GM18909 (cell line): ENCODE data around the gene DPEP1.
"Not testable (repeated sequence)": the region's sequence is repeated elsewhere in the genome, so short reads cannot be mapped to it uniquely, and the experiment has no call there.

Experiments used
- ATAC-seq: cut with Tn5 transposase; IDR thresholded peaks from one replicate; pipeline ENCODE4 v1.9.1; 2021; ENCODE audit warnings: mild to moderate bottlenecking; ENCODE audit not compliant: unreplicated experiment, poor library complexity

The DPEP1 gene

DNA sequence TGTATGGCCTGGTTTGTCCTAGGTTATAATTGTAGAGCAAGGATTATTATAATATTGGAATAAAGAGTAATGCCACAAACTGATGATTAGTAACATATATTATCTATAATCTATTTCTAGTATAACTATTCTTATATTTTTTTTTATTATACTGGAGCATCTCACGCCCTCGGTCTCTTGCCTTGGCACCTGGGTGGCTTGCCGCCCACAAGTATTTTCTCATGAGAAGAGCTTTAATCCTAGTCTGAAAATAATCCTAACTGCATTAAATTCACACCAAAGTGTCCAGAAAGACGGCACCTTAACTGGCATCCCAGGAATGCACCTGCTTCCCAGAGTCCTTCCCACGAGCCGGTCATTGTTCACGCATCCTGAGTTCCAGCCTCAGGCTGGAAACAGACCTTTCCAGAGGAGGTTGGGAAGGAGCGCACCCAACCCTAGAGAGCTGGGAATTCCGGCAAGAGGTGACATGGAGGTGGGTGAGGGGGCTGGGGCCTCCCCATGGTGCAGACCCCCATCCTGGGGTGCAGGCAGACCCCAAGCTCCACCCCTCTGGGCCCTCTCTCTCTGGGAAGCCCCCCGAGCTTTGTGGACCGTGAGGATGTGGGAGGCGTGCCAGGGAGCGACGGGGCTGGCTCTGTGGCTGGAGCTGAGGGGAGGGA lies 28.1 kb downstream of the DPEP1 start:
- ATAC-seq = no peak

DNA sequence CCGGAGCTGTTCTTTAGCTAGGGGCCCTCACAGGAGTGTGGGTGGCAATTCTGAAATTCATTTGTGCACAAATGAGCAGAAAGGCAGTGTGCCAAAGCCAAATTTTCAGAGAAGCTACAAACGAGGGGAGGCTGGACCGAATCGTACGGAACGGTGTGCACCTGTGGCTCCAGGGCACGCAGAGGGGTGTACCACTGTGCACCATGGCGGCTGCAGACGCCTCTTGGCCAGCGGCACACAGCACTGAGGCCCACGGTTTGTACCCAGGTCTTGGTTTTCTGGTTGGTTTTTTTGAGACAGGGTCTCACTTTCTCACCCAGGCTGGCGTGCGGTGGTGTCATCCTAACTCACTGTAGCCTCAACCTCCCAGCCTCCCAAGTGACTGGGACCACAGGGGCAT lies 29.1 kb downstream of the DPEP1 start:
- ATAC-seq = no peak

DNA sequence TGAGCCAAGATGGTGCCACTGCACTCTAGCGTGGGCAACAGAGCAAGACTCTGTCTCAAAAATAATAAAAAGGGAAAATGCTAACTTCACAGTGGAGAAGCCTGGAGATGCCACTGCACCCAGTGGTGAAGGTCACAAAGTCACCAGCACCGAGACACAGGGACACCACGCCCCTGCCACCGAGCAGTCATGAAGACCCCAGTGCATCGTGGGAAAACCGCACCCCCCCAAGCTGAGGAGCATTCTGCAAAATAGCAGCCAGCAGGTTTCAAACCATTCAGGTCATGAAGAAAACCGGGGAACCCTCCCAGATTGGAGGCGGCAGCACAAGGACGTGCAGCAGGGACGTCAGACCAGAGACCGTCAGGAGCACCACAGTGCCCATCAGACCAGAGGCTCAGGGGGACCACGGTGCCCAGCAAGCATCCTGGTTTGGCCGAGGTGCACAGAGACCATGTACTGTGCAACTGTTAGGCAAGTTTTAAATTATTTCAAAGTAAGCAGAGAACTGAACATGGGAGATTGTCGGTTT lies 30.4 kb downstream of the DPEP1 start:
- no peak for ATAC-seq

DNA sequence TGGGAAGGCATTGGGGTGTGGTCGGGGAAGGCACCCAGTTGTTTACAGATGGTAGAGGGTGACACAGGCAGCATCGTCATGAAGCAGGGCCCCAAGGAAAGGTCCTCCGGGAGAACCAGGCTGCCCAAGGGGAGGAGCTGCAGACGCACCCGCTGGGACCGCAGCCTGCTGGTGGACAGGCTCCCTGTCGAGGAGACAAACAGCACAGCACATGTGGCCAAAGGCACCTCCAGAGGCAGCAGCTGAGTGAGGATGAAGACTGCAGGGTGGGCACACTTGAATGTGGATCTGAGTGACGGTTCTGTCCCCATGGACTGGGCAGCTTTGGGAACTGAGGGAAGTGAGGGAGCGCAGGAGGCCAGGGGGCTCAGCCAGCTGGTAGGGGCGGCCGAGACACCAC lies 31.7 kb downstream of the DPEP1 start:
- no peak for ATAC-seq

DNA sequence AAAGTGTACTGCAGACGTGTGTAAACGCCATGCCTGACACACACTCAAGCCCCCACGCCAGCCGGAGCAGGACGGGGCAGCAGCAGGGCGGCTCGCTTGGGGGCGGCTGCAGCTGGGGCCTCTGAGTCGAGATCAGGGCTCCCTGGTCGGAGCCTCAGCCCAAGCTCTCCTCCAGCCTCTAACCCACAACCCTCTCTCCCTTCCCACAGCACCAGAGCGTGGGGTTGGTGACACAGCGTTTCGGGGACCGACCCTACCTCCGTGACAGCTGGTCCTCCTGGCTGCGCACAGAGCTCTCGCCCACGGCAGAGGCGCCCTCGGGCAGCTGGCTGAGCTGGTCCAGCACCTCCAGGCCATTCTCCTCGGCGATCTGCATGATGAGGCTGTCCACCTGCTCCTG lies 32.8 kb downstream of the DPEP1 start:
- ATAC-seq = no peak

DNA sequence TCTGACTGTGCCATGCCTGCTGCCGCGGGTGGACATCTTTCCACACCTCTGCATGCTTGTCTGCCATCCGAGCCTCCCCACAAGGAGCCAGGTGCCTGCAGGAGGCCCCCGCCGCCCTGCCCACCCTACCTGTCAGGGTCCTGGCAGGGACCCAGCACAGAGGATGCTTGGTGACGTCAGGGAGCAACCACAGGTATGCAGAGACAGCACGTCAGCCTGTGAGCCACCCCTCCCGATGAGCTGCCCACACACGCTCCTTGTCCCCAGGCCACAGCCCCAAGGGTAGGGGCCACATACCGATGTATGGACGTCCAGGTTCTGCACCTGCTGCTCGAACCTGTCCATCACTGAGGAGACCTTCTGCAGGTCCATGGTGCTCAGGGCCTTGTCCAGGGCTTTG lies 33.5 kb downstream of the DPEP1 start:
- ATAC-seq = no peak

DNA sequence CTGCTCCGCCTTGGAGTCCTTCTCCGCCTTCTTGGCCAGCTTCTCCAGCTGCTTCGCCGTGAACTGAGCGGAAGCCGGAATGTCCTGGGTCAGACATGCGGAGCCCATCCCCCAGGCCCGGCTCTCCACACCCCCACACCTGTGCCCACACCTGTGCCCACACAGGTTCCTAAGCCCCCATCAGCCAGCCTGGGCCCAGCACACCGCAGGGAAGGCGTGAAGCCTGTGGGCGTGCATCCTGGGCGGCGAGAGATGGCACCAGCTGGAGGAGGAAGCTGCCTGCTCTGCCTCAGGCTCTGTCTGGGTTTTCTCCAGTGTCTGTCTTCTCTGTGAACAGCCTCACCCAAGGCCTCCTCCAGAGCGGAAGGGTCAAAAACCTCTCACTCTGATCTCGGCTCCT lies 38.1 kb downstream of the DPEP1 start:
- no peak for ATAC-seq

DNA sequence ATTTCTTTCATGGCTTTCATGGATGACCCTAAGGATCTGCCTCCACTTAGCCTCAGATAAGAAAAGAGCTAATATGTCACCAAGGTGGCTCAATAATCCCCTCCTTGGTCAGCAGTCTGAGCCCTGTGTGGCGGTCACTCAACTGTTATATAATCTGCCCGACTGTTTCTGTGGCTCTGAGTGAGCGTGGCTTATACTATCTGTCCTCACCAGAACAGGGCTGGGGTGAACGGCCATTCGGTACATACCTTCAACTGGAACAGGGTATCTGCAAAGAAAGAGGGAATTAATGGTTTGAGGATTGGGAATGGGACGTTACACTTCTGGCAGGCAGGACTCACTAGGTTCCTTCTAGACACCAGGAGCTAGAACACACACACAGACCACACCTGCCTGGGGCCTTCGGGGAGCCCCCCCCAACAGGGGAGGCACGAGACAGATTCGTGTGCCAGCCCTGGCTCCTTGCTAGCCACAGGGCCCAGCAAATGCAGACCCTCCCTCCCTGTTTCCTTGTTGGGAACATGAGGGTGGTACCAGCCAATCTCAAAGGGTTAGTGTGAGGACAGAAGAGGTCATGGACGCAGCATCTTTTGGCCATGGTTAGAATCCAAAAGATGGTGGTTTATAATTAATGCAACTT lies 40.3 kb downstream of the DPEP1 start:
- no peak for ATAC-seq

DNA sequence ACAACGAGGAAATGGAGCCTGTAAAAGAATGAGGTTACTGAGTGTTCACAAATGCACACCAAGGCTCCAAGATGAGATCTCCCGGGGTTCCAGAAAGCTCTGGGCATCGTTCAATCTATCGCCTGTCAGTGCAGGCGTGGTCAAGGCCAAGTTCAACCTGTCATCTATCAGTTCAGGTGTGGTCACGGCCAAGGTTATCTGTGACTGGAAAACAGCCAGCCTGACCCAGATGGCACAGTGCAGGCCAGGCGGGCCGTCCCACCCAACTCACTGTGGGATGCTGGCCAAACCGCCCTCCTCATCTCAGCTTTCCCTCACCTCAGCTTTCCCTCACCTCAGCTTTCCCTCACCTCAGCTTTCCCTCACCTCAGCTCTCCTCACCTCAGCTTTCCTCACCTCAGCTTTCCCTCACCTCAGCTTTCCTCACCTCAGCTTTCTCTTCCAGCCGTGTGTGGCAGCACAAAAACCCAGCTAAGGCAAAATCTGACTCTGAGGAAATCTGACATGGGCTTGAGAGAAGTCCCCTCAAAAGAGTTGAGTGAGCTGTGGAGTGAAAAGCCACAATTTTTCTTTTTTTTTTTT lies 41.7 kb downstream of the DPEP1 start:
- no peak for ATAC-seq

DNA sequence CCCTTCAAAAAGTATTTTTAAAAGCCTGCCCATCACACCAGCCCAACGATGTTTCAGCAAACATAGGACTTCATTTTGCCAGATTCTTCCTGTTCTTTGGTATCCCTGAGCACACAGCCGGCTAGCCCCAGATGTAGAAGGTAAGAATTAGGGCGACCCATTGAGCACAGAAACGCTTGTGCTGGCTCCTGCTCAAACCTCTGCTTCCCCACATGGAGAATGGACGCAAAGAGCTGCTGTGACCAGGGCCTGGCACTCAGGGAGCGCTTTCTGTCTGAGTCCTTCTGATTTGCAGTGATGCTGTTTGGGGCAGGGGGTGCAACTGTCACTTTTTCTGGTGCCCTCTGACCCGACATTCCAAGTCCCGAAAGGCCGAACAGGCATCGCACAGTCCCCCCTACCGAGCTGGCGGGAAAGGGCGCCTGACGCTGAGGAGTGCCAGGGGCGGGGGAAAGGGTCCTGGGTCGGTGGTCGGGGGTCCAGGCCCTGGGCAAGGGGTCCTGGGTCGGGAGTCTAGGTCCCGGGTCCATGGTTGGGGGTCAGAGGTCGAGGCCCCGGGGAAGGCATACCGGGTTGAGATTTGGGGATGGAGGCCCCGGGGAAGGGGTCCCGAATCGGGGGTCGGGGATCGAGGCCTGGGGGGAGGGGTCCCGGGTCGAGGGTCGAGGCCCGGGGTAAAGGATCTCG lies 43.1 kb downstream of the DPEP1 start:
- no peak for ATAC-seq

DNA sequence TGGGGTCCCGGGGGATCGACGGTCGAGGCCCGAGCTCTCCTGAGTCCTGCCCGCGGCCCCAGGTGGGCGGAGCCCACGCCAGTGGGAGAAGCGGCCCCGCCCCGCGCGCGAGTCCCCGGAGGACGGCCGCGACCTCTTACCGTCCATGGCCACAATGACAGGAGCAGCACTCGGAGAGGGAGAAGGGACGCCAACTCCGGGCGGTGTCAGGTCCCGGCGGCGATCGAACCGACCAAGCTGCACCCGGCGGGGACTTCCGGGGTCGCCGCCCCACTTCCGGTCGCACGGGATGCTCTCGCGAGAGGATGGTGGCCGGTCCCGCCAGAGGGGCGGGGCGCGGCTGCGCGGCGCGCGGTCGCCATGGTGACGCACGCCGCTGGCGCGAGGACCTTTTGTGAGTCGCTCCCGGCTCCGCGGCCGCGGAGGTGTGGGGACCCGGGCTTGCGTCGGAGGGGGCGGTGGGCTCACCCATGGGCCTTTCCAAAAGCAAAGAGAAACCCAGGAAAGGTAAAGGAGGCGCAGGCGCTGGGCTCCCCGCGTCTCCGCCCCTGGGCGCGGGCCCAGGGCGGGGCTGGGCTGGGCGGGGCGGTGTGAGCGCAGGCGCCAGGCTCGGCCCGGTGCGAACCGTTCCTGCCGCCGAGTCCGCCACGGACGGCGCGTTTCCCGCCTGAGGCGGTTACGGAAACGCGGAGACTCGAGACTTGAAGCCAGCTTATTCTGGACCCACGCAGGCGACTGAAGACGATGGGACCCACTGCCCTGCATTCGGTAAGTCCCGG lies 44.2 kb downstream of the DPEP1 start, which contains the start of the genes CHMP1A and SPATA33:
Gene CHMP1A, minus strand, starts transcription at position 267 of the 779 bp plus-strand sequence. Its CDS starts 120 bp downstream, at position 147.
Gene SPATA33, plus strand, starts transcription at position 395 of the 779 bp plus-strand sequence. Its CDS starts 76 bp downstream, at position 471.
- ATAC-seq = peak; percentile 91

DNA sequence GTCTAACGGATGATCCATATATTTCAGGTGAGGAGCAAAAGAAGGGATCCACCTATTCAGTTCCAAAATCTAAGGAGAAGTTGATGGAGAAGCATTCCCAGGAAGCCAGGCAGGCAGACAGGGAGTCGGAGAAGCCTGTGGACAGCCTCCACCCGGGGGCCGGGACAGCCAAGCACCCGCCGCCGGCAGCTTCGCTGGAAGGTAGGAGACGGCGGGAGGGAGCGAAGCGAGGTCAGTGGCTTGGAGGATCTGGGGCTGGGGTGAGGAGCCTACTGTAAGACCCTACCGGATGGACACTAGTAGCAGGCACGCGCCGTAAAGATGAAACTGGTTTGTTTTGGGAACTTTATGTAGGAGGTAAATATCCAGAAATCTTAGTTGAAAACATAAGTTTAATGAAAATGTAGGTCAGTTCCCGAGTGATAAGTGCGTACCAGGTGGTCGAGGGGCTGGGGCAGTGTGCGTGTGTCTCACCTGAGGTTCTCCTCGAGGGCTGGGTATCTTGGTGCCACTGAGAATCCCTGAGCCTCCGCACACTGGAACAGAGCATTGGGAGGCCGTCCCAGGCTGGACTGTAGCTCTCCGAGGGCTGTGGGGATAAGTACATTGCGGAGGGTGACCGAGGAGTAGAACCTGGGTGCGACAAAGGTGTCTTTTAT lies 44.9 kb downstream of the DPEP1 start:
- no peak for ATAC-seq

DNA sequence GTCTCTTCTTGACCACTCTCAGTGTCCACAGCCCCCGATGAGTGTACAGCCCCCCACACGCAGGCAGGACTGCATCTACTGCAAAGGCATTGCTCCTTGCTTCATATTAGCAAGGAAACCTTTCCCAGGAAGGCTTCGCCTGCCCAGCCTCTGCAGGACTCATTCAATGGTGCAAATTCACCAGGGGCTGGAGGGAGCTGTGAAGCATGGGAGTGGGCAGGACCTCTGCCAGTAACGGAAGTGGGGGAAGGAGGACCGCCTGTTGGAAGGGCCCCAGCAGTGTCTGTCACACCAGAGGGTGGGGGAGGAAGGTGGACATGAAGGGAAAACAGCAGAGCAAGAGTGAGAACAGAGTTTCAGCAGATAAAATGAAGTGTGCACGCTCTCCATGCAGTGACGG lies 46.7 kb downstream of the DPEP1 start:
- no peak for ATAC-seq

DNA sequence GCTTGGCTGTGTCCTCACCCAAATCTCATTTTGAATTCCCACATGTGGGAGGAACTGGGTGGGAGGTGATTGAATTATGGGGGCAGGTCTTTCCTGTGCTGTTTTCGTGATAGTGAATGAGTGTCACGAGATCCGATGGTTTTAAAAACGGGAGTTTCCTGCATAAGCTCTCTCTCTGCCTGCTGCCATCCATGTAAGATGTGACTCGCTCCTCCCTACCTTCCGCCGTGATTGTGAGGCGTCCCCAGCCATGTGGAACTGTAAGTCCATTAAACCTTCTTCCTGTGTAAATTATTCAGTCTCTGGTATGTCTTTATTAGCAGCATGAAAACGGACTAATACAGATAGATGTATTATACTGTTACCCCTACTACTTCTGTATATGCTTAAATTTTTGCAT lies 47.8 kb downstream of the DPEP1 start:
- no peak for ATAC-seq

DNA sequence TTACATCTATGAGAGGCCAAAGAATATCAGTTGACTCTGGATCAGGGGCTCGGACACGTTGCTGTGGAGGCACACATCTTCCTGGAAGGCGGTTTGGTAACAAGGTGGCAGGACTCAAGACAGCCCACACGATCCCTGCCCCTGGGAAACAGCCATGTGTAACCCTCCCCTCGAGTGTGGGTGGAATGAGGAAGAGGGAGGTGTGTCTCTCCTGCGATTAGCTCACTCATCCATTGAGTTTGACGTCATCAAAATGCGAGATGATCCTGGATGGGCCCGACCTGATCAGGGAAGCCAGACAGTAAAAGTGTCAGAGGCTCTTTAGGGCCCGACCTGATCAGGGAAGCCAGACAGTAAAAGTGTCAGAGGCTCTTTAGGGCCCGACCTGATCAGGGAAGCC lies 50.8 kb downstream of the DPEP1 start:
- not testable (repeated sequence) for ATAC-seq

DNA sequence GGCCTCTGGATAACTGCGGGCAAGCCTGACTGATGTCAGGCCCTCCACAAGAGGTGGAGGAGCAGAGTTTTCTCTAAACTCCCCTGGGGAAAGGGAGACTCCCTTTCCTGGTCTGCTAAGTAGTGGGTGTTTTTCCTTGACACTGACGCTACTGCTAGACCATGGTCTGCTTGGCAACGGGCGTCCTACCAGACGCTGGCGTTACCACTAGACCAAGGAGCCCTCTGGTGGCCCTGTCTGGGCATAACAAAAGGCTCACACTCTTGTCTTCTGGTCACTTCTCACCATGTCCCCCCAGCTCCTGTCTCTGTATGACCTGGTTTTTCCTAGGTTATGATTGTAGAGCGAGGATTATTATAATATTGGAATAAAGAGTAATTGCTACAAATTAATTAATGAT lies 53.6 kb downstream of the DPEP1 start:
- not testable (repeated sequence) for ATAC-seq

DNA sequence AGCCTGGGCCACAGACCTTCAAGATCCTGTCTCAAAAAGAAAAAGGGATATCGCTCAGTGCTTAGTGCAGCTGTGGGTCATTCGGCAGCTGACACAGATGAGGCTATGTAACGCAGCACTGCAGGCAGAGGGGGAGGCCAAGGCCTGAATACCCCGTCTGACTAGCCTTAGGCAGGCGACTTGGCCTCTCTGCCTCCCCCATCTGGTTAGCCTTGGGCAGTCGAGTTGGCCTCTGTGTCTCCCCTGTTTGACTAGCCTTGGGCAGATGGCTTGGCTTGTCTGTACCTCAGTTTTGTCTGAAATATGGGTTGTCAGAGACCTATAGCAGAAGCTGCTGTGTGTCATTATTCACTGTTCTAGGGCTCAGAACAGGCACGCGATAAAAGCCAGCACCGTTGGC lies 54.2 kb downstream of the DPEP1 start:
- no peak for ATAC-seq

DNA sequence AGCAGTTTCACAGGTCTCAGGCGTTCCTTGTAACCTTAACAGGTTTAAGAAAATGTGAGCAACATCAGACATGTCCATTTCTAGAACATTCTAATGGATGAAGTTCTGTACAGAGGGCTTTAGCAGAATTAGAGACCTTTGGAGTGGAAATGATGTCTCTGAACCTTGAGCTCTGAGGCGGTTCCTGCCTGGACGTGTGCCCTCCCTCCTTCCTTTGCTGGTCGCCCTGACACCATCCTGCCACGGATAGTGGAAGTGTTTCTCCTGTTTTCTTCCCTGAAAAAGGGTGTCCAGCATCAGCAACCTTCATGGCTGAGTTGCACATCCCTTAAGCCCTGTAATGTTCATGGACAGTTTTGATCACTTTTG lies 55.3 kb downstream of the DPEP1 start:
- no peak for ATAC-seq

DNA sequence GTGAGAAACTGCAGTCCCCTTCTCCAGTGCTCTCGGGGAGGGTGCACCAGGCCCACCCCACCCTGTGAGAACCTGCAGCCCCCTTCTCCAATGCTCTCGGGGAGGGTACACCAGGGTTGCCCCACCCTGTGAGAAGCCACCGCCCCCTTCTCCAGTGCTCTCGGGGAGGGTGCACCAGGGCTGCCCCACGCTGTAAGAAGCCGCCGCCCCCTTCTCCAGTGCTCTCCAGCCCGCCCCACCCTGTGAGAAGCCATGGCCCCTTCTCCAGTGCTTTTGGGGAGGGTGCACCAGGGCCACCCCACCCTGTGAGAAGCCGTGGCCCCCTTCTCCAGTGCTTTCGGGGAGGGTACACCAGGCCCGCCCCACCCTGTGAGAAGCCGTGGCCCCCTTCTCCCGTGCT lies 56.3 kb downstream of the DPEP1 start:
- ATAC-seq = no peak
